Measurements from ENCODE around the gene MTHFD1L.
"Not testable (repeated sequence)": the region's sequence is repeated elsewhere in the genome, so short reads cannot be mapped to it uniquely, and the experiment has no call there.

The MTHFD1L gene

DNA sequence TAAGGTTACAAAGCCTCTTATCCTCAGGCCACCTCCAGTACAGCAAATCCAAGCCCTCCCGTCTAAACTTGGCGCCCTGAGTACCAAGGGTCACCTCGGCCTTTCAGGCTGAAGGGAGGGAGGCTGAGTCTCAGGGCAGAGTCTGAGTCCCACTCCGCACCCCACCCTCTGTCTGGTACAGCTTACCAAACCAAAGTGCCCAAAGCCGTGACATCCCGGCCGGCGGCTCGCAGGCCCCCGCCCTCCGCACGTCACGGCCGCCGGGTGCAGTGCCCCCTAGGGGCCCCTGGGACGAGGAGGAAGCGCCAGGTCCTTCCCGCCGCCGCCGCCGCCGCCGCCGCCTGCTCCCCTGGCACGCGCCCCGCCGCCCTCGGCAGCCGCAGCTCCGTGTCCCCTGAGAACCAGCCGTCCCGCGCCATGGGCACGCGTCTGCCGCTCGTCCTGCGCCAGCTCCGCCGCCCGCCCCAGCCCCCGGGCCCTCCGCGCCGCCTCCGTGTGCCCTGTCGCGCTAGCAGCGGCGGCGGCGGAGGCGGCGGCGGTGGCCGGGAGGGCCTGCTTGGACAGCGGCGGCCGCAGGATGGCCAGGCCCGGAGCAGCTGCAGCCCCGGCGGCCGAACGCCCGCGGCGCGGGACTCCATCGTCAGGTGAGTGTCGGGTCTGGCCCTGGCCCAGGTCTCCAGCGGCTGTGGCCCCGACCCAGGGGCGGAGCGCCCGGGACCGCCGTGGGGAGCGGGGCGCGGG lies at the start of gene MTHFD1L:
Gene MTHFD1L (plus strand): TSS at position 297 of the 741 bp plus-strand sequence. CDS start 121 bp downstream, at position 418.
- H3K27ac ChIP-seq: peak within 1 kb of the TSS; percentile 69
- peak within 1 kb of the TSS; percentile 82 for H3K4me3 ChIP-seq
- DNase-seq (ENCODE audit: low read depth, low spot score): no peak
- TF ChIP-seq FOXP2 (optimal IDR thresholded peaks at IDR 0.05; ENCODE audit: control extremely low read depth, extremely low read length, insufficient read depth) (no peak), POLR2AphosphoS5 (IDR thresholded peaks at IDR 0.05; ENCODE audit: borderline replicate concordance, low read depth, low read length) (peak; percentile 61)
- no peaks in the 10 kb centered on the region for H3K36me3 ChIP-seq (ENCODE audit: insufficient read depth, low read length)
- peak within 1 kb of the TSS; percentile 89 for H3K9ac ChIP-seq (ENCODE audit: insufficient read length)
- H3K9me3 ChIP-seq (ENCODE audit: low read depth, low read length): no peaks in the 10 kb centered on the region

DNA sequence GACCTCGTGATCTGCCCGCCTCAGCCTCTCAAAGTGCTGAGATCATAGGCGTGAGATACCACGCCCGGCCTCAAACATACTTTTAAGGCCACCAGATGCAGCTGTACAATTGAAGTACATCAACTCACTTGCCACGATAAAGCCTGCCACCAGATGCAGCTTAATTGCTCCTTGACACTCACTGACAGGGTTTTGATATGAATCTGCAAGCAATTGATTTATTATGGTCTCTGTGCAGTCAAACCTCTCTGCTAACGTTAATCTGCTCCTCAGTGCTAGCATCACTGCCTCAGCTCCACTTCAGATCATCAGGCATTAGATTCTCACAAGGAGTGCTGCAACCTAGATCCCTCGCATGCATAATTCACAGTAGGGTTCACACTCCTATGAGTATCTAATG lies 48.9 kb upstream of the MTHFD1L start:
- not testable (repeated sequence) for H3K4me3 ChIP-seq; DNase-seq (ENCODE audit: low read depth, low spot score); H3K9ac ChIP-seq (ENCODE audit: insufficient read length); H3K27ac ChIP-seq; H3K9me3 ChIP-seq (ENCODE audit: low read depth, low read length); H3K36me3 ChIP-seq (ENCODE audit: insufficient read depth, low read length)

DNA sequence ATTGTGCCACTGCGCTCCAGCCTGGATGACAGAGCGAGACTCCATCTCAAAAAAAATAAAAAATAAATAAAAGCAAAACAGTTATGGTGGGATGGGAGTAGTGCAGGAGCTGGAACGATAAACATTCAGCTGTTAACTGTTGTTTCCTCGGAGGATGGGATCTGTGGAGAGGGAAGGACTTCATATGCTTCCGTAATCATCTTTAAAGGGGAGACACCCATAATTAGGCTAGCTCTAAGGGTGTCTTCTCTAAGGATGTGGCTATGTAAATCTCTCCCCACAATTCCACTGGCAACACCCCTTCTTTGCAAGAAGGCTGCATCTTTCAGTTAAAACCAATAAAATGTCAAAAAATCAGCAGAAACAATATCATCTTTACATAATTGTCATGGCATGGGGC lies 42.6 kb upstream of the MTHFD1L start:
- TF ChIP-seq POLR2AphosphoS5 (IDR thresholded peaks at IDR 0.05; ENCODE audit: borderline replicate concordance, low read depth, low read length) (no peak), FOXP2 (optimal IDR thresholded peaks at IDR 0.05; ENCODE audit: control extremely low read depth, extremely low read length, insufficient read depth) (no peak), EZH2 (IDR thresholded peaks at IDR 0.05) (no peak)
- no peak for DNase-seq (ENCODE audit: low read depth, low spot score)
- H3K9me3 ChIP-seq (ENCODE audit: low read depth, low read length): no peaks in the 10 kb centered on the region
- H3K27ac ChIP-seq: no peak overlapping the region
- no peak overlapping the region for H3K9ac ChIP-seq (ENCODE audit: insufficient read length)
- no peaks in the 10 kb centered on the region for H3K36me3 ChIP-seq (ENCODE audit: insufficient read depth, low read length)
- H3K4me3 ChIP-seq: no peak overlapping the region

DNA sequence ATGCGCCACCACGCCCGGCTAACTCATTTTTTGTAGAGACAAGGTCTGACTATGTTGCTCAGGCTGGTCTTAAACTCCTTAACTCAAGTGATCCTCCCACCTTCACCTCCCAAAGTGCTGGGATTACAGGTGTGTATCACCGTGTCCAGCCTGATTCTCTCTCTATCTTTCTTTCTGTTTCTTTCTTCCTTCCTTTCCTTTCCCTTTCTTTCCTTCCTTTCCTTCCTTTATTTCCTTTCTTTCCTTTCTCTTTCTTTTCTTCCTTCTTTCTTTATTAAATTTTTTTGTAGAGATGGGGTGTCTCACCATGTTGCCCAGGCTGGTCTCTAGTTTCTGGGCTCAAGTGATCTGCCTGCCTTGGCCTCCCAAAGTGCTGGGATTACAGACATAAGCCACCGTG lies 38.7 kb upstream of the MTHFD1L start:
- DNase-seq (ENCODE audit: low read depth, low spot score): no peak
- TF ChIP-seq FOXP2 (optimal IDR thresholded peaks at IDR 0.05; ENCODE audit: control extremely low read depth, extremely low read length, insufficient read depth) (no peak), POLR2AphosphoS5 (IDR thresholded peaks at IDR 0.05; ENCODE audit: borderline replicate concordance, low read depth, low read length) (no peak), EZH2 (IDR thresholded peaks at IDR 0.05) (no peak)
- H3K4me3 ChIP-seq: no peak overlapping the region

DNA sequence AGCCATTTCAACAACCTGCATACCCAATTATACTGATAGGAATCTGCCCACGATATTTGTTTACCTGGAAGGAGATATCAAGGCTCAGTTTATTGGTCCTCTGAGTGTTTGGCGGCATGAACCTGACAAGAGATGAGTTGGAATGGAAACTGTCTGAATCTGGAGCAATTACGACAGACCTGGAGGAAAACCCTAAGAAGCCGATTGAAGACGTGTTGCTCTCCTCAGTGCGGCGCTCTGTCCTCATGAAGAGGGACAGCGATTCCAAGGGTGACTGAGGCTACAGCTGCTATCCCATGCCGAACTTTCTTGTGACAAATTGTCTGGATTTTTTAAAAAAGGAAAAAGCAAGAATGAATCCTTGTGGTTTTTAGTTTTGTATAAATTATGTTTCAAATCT lies 37.4 kb upstream of the MTHFD1L start:
- H3K36me3 ChIP-seq (ENCODE audit: insufficient read depth, low read length); H3K9ac ChIP-seq (ENCODE audit: insufficient read length); DNase-seq (ENCODE audit: low read depth, low spot score); H3K9me3 ChIP-seq (ENCODE audit: low read depth, low read length); H3K4me3 ChIP-seq; H3K27ac ChIP-seq: not testable (repeated sequence)

More for the DNA sequence above, 38.7 kb upstream of the MTHFD1L start:
- no peak overlapping the region for H3K27ac ChIP-seq
- H3K36me3 ChIP-seq (ENCODE audit: insufficient read depth, low read length): no peaks in the 10 kb centered on the region
- no peaks in the 10 kb centered on the region for H3K9me3 ChIP-seq (ENCODE audit: low read depth, low read length)
- no peak overlapping the region for H3K9ac ChIP-seq (ENCODE audit: insufficient read length)

DNA sequence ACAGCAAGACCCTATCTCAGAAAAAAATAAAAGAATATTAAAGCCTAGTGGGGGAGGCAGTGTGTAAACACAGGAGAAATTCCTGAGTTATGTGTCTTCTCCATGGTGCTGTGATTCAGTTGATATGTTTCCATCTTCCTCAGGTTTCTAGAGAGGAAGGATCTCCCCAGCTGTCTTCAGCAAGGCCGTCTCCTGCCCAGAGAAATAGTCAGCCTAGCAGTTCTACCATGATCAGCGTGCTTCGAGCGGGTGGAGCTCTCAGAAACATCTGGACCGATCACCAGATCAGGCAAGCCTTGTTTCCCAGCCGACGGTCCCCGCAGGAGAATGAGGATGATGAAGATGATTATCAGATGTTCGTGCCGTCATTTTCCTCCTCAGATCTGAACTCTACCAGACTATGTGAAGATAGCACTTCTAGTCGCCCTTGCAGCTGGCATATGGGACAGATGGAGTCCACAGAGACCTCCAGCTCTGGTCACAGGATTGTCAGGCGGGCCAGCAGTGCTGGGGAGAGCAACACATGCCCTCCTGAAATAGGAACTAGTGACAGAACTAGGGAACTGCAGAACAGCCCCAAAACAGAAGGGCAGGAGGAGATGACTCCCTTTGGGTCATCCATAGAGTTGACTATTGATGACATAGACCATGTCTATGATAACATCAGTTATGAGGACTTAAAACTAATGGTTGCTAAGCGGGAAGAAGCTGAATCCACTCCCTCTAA lies 34.9 kb upstream of the MTHFD1L start:
- Histone ChIP-seq H3K4me3 (no peak overlapping the region), H3K9me3 (ENCODE audit: low read depth, low read length) (no peaks in the 10 kb centered on the region), H3K36me3 (ENCODE audit: insufficient read depth, low read length) (no peaks in the 10 kb centered on the region), H3K9ac (ENCODE audit: insufficient read length) (no peak overlapping the region), H3K27ac (no peak overlapping the region)
- TF ChIP-seq EZH2 (IDR thresholded peaks at IDR 0.05) (no peak), POLR2AphosphoS5 (IDR thresholded peaks at IDR 0.05; ENCODE audit: borderline replicate concordance, low read depth, low read length) (no peak), FOXP2 (optimal IDR thresholded peaks at IDR 0.05; ENCODE audit: control extremely low read depth, extremely low read length, insufficient read depth) (no peak)
- no peak for DNase-seq (ENCODE audit: low read depth, low spot score)

DNA sequence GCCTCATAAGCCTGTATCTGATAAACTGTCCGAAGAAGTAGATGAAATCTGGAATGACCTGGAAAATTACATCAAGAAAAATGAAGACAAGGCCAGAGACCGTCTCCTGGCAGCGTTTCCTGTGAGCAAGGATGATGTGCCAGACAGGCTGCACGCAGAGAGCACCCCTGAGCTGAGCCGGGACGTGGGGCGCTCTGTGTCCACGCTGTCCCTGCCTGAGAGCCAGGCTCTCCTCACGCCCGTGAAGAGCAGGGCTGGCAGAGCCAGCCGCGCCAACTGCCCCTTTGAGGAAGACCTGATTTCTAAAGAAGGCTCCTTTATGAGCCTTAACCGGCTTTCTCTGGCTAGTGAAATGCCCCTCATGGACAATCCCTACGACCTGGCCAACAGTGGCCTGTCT lies 33.9 kb upstream of the MTHFD1L start:
- no peaks in the 10 kb centered on the region for H3K36me3 ChIP-seq (ENCODE audit: insufficient read depth, low read length)

DNA sequence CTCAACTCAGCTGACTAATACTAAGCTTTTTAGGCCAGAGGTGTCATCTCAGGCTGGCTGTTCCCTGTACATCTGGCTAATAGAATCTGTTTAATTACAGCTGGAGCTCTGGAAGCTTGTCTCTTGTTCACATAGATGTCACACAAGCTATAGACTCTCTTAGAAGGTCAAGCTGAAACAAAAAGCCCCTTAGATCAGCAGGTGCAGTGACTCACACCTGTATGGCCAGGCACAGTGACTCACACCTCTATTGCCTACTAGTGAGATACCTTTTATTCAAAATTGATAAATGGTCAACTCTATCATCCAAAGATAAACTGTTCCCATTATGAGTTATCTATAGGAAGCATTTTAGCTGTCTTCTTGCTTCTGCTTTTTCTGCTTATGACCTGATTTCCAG lies 29.9 kb upstream of the MTHFD1L start:
- TF ChIP-seq POLR2AphosphoS5 (IDR thresholded peaks at IDR 0.05; ENCODE audit: borderline replicate concordance, low read depth, low read length) (no peak), FOXP2 (optimal IDR thresholded peaks at IDR 0.05; ENCODE audit: control extremely low read depth, extremely low read length, insufficient read depth) (no peak), EZH2 (IDR thresholded peaks at IDR 0.05) (no peak)
- Histone ChIP-seq H3K9ac (ENCODE audit: insufficient read length) (no peak overlapping the region), H3K27ac (no peak overlapping the region), H3K4me3 (no peak overlapping the region), H3K36me3 (ENCODE audit: insufficient read depth, low read length) (no peaks in the 10 kb centered on the region), H3K9me3 (ENCODE audit: low read depth, low read length) (no peaks in the 10 kb centered on the region)
- DNase-seq (ENCODE audit: low read depth, low spot score): no peak

More for the DNA sequence above, 33.9 kb upstream of the MTHFD1L start:
- Histone ChIP-seq H3K4me3 (no peak overlapping the region), H3K9ac (ENCODE audit: insufficient read length) (no peak overlapping the region), H3K9me3 (ENCODE audit: low read depth, low read length) (no peaks in the 10 kb centered on the region), H3K27ac (no peak overlapping the region)
- no peak for DNase-seq (ENCODE audit: low read depth, low spot score)
- TF ChIP-seq FOXP2 (optimal IDR thresholded peaks at IDR 0.05; ENCODE audit: control extremely low read depth, extremely low read length, insufficient read depth) (no peak), POLR2AphosphoS5 (IDR thresholded peaks at IDR 0.05; ENCODE audit: borderline replicate concordance, low read depth, low read length) (no peak), EZH2 (IDR thresholded peaks at IDR 0.05) (no peak)

DNA sequence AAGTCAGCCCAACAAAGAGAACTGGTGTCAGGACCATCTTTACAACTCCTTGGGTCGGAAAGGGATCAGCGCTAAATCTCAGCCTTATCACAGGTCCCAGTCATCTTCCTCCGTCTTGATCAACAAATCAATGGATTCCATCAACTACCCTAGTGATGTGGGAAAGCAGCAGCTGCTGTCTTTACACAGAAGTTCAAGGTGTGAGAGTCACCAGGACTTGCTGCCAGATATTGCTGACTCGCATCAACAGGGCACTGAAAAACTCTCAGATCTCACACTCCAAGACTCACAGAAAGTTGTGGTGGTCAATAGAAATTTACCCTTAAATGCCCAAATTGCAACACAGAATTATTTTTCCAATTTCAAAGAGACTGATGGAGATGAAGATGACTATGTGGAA lies 25.3 kb upstream of the MTHFD1L start:
- TF ChIP-seq EZH2 (IDR thresholded peaks at IDR 0.05) (no peak), POLR2AphosphoS5 (IDR thresholded peaks at IDR 0.05; ENCODE audit: borderline replicate concordance, low read depth, low read length) (no peak), FOXP2 (optimal IDR thresholded peaks at IDR 0.05; ENCODE audit: control extremely low read depth, extremely low read length, insufficient read depth) (no peak)
- no peaks in the 10 kb centered on the region for H3K36me3 ChIP-seq (ENCODE audit: insufficient read depth, low read length)

More for the DNA sequence above, 25.3 kb upstream of the MTHFD1L start:
- H3K27ac ChIP-seq: no peak overlapping the region
- H3K9ac ChIP-seq (ENCODE audit: insufficient read length): no peak overlapping the region
- no peak overlapping the region for H3K4me3 ChIP-seq
- no peaks in the 10 kb centered on the region for H3K9me3 ChIP-seq (ENCODE audit: low read depth, low read length)
- DNase-seq (ENCODE audit: low read depth, low spot score): no peak
